SK-N-SH (cell line): ENCODE measurements around the gene SEC16A. TPM values are rescaled to one million over a fixed set of nuclear protein-coding genes. Genes with fewer than 3 reads are reported as not detected.

Experiments
- CTCF ChIA-PET: fragments of 300-600, 350-600 bp; formaldehyde crosslinking; extraction: SDS; loops from one replicate; lab custom pipeline; 2021; lab: Yijun Ruan, JAX
- POLR2A ChIA-PET: fragments of 350-600 bp; sonication (Branson Sonifier 250); formaldehyde crosslinking; extraction: SDS; loops from one replicate; lab custom pipeline; 2020; ENCODE audit warnings: antibody characterized with exemption, inconsistent platforms; lab: Yijun Ruan, JAX
- DNase-seq: peaks from one replicate; pipeline ENCODE4 v3.0.0; 2012
- H2AFZ ChIP-seq: fragments of 200-600 bp; sonication (generic); 2 replicates; pipeline ENCODE4 v1.8.1; 2016; ENCODE audit warnings: antibody characterized with exemption, mild to moderate bottlenecking, low read depth
- H3F3A ChIP-seq: fragments of 200-600 bp; sonication (generic); replicated peaks from 2 replicates; pipeline ENCODE3; 2016; ENCODE audit warnings: antibody characterized with exemption, mild to moderate bottlenecking; ENCODE audit not compliant: insufficient read depth
- H3K27ac ChIP-seq, 2 experiments: fragments of 200-500 bp in 1 of 2; fragments of 200-600 bp in 1 of 2; sonication (Bioruptor generic) in 1 of 2; sonication (generic), shearing (Covaris generic) in 1 of 2; 2 replicates each; pipeline versions ENCODE4 v1.5.1 to v1.6.1; 2014 to 2016; ENCODE audit warnings: low read depth in 2 of 2, inconsistent platforms in 1 of 2, low read length in 1 of 2, mild to moderate bottlenecking in 1 of 2, mixed read lengths in 1 of 2
- H3K27me3 ChIP-seq: fragments of 200-600 bp; sonication (generic), shearing (Covaris generic); 2 replicates; pipeline ENCODE4 v1.6.1; 2016; ENCODE audit warnings: mixed run types; ENCODE audit not compliant: insufficient read depth
- H3K36me3 ChIP-seq, 2 experiments: fragments of 200-500 bp in 1 of 2; fragments of 200-600 bp in 1 of 2; sonication (Bioruptor generic) in 1 of 2; sonication (generic) in 1 of 2; replicated peaks in 1 of 2; 2 replicates each; pipeline versions ENCODE3 to v1.5.1; 2014 to 2016; ENCODE audit warnings: low read length in 1 of 2, mild to moderate bottlenecking in 1 of 2; ENCODE audit not compliant: insufficient read depth in 2 of 2, control insufficient read depth in 1 of 2
- H3K4me1 ChIP-seq, 2 experiments: fragments of 200-500 bp in 1 of 2; fragments of 200-600 bp in 1 of 2; sonication (Bioruptor generic) in 1 of 2; sonication (generic), shearing (Covaris generic) in 1 of 2; 2 replicates each; pipeline versions ENCODE4 v1.5.1 to v1.6.1; 2014 to 2016; ENCODE audit warnings: low read depth in 1 of 2, low read length in 1 of 2, mixed run types in 1 of 2; ENCODE audit not compliant: insufficient read depth in 2 of 2, control insufficient read depth in 1 of 2
- H3K4me2 ChIP-seq: fragments of 200-600 bp; sonication (generic), shearing (Covaris generic); 2 replicates; pipeline ENCODE4 v1.6.1; 2017; ENCODE audit warnings: mixed run types
- H3K4me3 ChIP-seq, 2 experiments: fragments of 200-500 bp in 1 of 2; fragments of 200-600 bp in 1 of 2; sonication (Bioruptor generic) in 1 of 2; sonication (generic), shearing (Covaris generic) in 1 of 2; 2 replicates each; pipeline versions ENCODE4 v1.5.1 to v1.8.1; 2014 to 2016; ENCODE audit warnings: low read depth in 2 of 2, inconsistent platforms in 1 of 2, low read length in 1 of 2, mild to moderate bottlenecking in 1 of 2, mixed read lengths in 1 of 2, moderate library complexity in 1 of 2
- H3K79me2 ChIP-seq: fragments of 200-600 bp; sonication (generic); 2 replicates; pipeline ENCODE4 v1.8.1; 2017; ENCODE audit warnings: mild to moderate bottlenecking; ENCODE audit not compliant: insufficient read depth
- H3K9ac ChIP-seq: fragments of 200-600 bp; sonication (generic); 2 replicates; pipeline ENCODE4 v1.6.1; 2017; ENCODE audit warnings: mixed run types
- H3K9me2 ChIP-seq: fragments of 200-600 bp; sonication (generic); 2 replicates; pipeline ENCODE4 v1.6.1; 2017; ENCODE audit warnings: mixed run types
- H3K9me3 ChIP-seq: fragments of 200-600 bp; sonication (generic); 2 replicates; pipeline ENCODE4 v1.6.1; 2017; ENCODE audit warnings: mixed run types, mild to moderate bottlenecking, moderate library complexity
- H4K20me1 ChIP-seq: fragments of 200-600 bp; sonication (generic); 2 replicates; pipeline ENCODE4 v1.6.1; 2017; ENCODE audit warnings: mild to moderate bottlenecking, mixed run types; ENCODE audit not compliant: insufficient read depth
- CHD2 ChIP-seq: fragments of 150-350 bp; IDR thresholded peaks from 2 replicates; pipeline ENCODE4 v1.6.1; 2018; ENCODE audit warnings: low read length; ENCODE audit not compliant: partially characterized antibody
- EP300 ChIP-seq, 2 experiments: IDR thresholded peaks; 2 replicates each; pipeline versions ENCODE4 v1.4.0 to v1.6.1; 2012; ENCODE audit warnings: borderline replicate concordance in 1 of 2, low read depth in 1 of 2, low read length in 1 of 2
- FOXM1 ChIP-seq: IDR thresholded peaks from 2 replicates; pipeline ENCODE4 v1.4.0; 2012; ENCODE audit warnings: low read depth, mild to moderate bottlenecking
- IRF3 ChIP-seq: fragments of 150-350 bp; IDR thresholded peaks from 2 replicates; pipeline ENCODE4 v1.6.1; 2016; ENCODE audit warnings: mild to moderate bottlenecking, low read depth, low read length
- MAX ChIP-seq: IDR thresholded peaks from 2 replicates; pipeline ENCODE4 v1.4.0; 2012; ENCODE audit warnings: low read depth
- MEF2A ChIP-seq: IDR thresholded peaks from 2 replicates; pipeline ENCODE4 v1.4.0; 2012; ENCODE audit warnings: low read depth, borderline replicate concordance
- MXI1 ChIP-seq: IDR thresholded peaks from 2 replicates; pipeline ENCODE4 v1.6.1; 2012; ENCODE audit warnings: mild to moderate bottlenecking, low read depth, low read length, improper control_type of control experiment
- NFIC ChIP-seq: IDR thresholded peaks from 2 replicates; pipeline ENCODE4 v1.4.0; 2012; ENCODE audit warnings: borderline replicate concordance
- POLR2AphosphoS5 ChIP-seq: IDR thresholded peaks from 2 replicates; pipeline ENCODE4 v1.6.1; 2012; ENCODE audit warnings: low read depth, low read length
- RAD21 ChIP-seq: IDR thresholded peaks from 2 replicates; pipeline ENCODE4 v1.6.1; 2012; ENCODE audit warnings: mild to moderate bottlenecking, low read length
- RCOR1 ChIP-seq: fragments of 150-350 bp; IDR thresholded peaks from 2 replicates; pipeline ENCODE4 v1.6.1; 2017; ENCODE audit warnings: antibody characterized with exemption, low read length
- REST ChIP-seq: IDR thresholded peaks from 2 replicates; pipeline ENCODE4 v1.6.1; 2012; ENCODE audit warnings: mild to moderate bottlenecking, low read depth, low read length, moderate library complexity
- RFX5 ChIP-seq: IDR thresholded peaks from 2 replicates; pipeline ENCODE4 v1.6.1; 2012; ENCODE audit warnings: mild to moderate bottlenecking, improper control_type of control experiment, low read length
- RXRA ChIP-seq: IDR thresholded peaks from 2 replicates; pipeline ENCODE4 v1.4.0; 2012; ENCODE audit warnings: low read depth, mild to moderate bottlenecking, borderline replicate concordance
- SIN3A ChIP-seq: IDR thresholded peaks from 2 replicates; pipeline ENCODE4 v1.6.1; 2012; ENCODE audit warnings: low read depth, mild to moderate bottlenecking, low read length, moderate library complexity, borderline replicate concordance
- TAF1 ChIP-seq: IDR thresholded peaks from 2 replicates; pipeline ENCODE4 v1.6.1; 2012; ENCODE audit warnings: low read depth, mild to moderate bottlenecking, low read length, moderate library complexity, borderline replicate concordance
- TEAD4 ChIP-seq: IDR thresholded peaks from 2 replicates; pipeline ENCODE4 v1.4.0; 2012; ENCODE audit warnings: mild to moderate bottlenecking, borderline replicate concordance; ENCODE audit not compliant: insufficient read depth
- YY1 ChIP-seq: IDR thresholded peaks from 2 replicates; pipeline ENCODE4 v1.4.0; 2012; ENCODE audit warnings: low read depth, mild to moderate bottlenecking
- WGBS: methylation state at CpG from one replicate; pipeline ENCODE4 v1.1.6; 2017; ENCODE audit warnings: low lambda C conversion rate; 5-methylcytosine and 5-hydroxymethylcytosine counted together
- polyA plus RNA-seq, 3 experiments: library from polyadenylated mRNA; depleted of rRNA; stranded (reverse); fragments of >200 nt; gene quantifications; 2 replicates each; pipeline ENCODE4 v1.2.3, GENCODE V29; 2012
- TF ChIP-seq, protein P1 (sequence below): IDR thresholded peaks from 2 replicates; pipeline ENCODE4; 2012
- TF ChIP-seq, protein P2 (sequence below): IDR thresholded peaks from 2 replicates; pipeline ENCODE4 v1.4.0; 2012; ENCODE audit warnings: low read depth, borderline replicate concordance

Gene SEC16A
- polyA plus RNA-seq, 1 of the 3 experiments (the other 2 are of a cell fraction) = 25.9 TPM

- Histone ChIP-seq H3F3A (no peaks in the 10 kb centered on the region), H3K4me3 (no peak overlapping the region), H2AFZ (no peak overlapping the region), H3K9me2 (no peaks in the 10 kb centered on the region), H3K27ac (no peak overlapping the region), H3K4me2 (no peak overlapping the region), H3K36me3 (peaks cover 0 to 28% of the 10 kb centered on the region in 2 experiments), H4K20me1 (peaks cover 13% of the 10 kb centered on the region; the same call in 1 of the 2 replicates), H3K4me1 (peaks cover 0 to 3% of the 10 kb centered on the region in 2 experiments; a peak in 1 of 4 replicates), H3K27me3 (no peaks in the 10 kb centered on the region), H3K9ac (no peak overlapping the region), H3K9me3 (no peaks in the 10 kb centered on the region), H3K79me2 (no peaks in the 10 kb centered on the region)
- POLR2A ChIA-PET = no interaction called here
- TF ChIP-seq FOXM1 (no peak), MEF2A (no peak), TAF1 (no peak), CHD2 (no peak), IRF3 (no peak), NFIC (no peak), EP300 (IDR thresholded peaks at IDR 0.05; ENCODE audit: borderline replicate concordance in 1 of 2, low read depth in 1 of 2, low read length in 1 of 2) (no peak), SIN3A (no peak), YY1 (no peak), MXI1 (no peak), RXRA (no peak), MAX (no peak), REST (no peak), TEAD4 (no peak), RCOR1 (no peak), RFX5 (no peak), RAD21 (no peak), POLR2AphosphoS5 (no peak)
- TF ChIP-seq, protein P1, sequence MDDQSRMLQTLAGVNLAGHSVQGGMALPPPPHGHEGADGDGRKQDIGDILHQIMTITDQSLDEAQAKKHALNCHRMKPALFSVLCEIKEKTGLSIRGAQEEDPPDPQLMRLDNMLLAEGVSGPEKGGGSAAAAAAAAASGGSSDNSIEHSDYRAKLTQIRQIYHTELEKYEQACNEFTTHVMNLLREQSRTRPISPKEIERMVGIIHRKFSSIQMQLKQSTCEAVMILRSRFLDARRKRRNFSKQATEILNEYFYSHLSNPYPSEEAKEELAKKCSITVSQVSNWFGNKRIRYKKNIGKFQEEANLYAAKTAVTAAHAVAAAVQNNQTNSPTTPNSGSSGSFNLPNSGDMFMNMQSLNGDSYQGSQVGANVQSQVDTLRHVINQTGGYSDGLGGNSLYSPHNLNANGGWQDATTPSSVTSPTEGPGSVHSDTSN = no peak
- TF ChIP-seq, protein P2, sequence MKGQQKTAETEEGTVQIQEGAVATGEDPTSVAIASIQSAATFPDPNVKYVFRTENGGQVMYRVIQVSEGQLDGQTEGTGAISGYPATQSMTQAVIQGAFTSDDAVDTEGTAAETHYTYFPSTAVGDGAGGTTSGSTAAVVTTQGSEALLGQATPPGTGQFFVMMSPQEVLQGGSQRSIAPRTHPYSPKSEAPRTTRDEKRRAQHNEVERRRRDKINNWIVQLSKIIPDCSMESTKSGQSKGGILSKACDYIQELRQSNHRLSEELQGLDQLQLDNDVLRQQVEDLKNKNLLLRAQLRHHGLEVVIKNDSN = no peak
- 14% methylated on average over 1 of the region's 10 CpGs for WGBS
- CTCF ChIA-PET = interaction anchor here (0.6 to 1.8 kb wide), 2 partner anchors 33 to 36 kb away, joined by 3 to 7 read pairs; no protein-coding TSS in a partner anchor
- DNase-seq = no peak
Observed at GRCh38 chr9:136521537-136521936, 38.7 kb upstream of the SEC16A start.
